Activated naive CD4-positive, alpha-beta T cell treated with anti-CD3 and anti-CD28 coated beads for 36 hours (primary cell): ENCODE measurements around the gene ACTA1. TPM values are rescaled to one million over a fixed set of nuclear protein-coding genes. Genes with fewer than 3 reads are reported as not detected.
"Not testable (repeated sequence)": the region's sequence is repeated elsewhere in the genome, so short reads cannot be mapped to it uniquely, and the experiment has no call there.

Experiments
- CTCF ChIA-PET: fragments of 350-600 bp; sonication (Branson Sonifier 250); formaldehyde crosslinking; loops from one replicate; lab custom pipeline; 2021; ENCODE audit warnings: antibody characterized with exemption; lab: Charles Lee
- DNase-seq: peaks from one replicate; pipeline ENCODE4 v3.0.0-alpha.2; 2020
- H3K27ac Mint-ChIP-seq: one replicate; pipeline ENCODE4 v1.8.0; 2021; ENCODE audit warnings: mild to moderate bottlenecking, mixed read lengths
- H3K27me3 Mint-ChIP-seq: one replicate; pipeline ENCODE4 v1.8.0; 2021; ENCODE audit warnings: low read depth, mixed read lengths
- H3K36me3 Mint-ChIP-seq: one replicate; pipeline ENCODE4 v1.8.0; 2021; ENCODE audit warnings: low read depth, mixed read lengths
- H3K4me1 Mint-ChIP-seq: one replicate; pipeline ENCODE4 v1.8.0; 2021; ENCODE audit warnings: low read depth, mixed read lengths
- H3K4me3 Mint-ChIP-seq: one replicate; pipeline ENCODE4 v1.8.0; 2021; ENCODE audit warnings: mild to moderate bottlenecking, moderate library complexity, mixed read lengths
- H3K9me3 Mint-ChIP-seq: one replicate; pipeline ENCODE4 v1.8.0; 2021; ENCODE audit warnings: mixed read lengths
- intact Hi-C: fragments of 100-400 bp; cut with micrococcal nuclease; formaldehyde crosslinking; loops from one replicate; pipeline ENCODE4 v1.15.1; 2023
- total RNA-seq, 2 experiments: library from RNA; stranded (reverse); gene quantifications; one replicate each; pipeline ENCODE4 v1.2.3, GENCODE V29; 2021

The ACTA1 gene
- total RNA-seq, 2 experiments from 2014 or later, result not detected

DNA sequence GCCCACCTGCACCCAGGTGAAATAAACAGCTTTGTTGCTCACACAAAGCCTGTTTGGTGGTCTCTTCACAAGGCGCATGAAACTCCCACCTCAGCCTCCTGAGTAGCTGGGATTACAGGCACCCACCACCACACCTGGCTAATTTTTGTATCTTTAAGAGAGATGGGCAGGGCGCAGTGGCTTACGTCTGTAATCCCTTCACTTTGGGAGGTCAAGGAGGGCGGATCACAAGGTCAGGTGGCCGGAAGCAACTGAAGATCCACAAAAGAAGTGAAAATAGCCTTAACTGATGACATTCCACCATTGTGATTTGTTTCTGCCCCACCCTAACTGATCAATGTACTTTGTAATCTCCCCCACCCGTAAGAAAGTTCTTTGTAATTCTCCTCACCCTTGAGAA, 15.3 kb downstream of the ACTA1 start:
- H3K4me3 Mint-ChIP-seq, DNase-seq, H3K9me3 Mint-ChIP-seq, CTCF ChIA-PET, intact Hi-C loops, H3K27ac Mint-ChIP-seq, H3K36me3 Mint-ChIP-seq, H3K4me1 Mint-ChIP-seq: not testable (repeated sequence)
- peaks cover 14% of the 10 kb centered on the region for H3K27me3 Mint-ChIP-seq

DNA sequence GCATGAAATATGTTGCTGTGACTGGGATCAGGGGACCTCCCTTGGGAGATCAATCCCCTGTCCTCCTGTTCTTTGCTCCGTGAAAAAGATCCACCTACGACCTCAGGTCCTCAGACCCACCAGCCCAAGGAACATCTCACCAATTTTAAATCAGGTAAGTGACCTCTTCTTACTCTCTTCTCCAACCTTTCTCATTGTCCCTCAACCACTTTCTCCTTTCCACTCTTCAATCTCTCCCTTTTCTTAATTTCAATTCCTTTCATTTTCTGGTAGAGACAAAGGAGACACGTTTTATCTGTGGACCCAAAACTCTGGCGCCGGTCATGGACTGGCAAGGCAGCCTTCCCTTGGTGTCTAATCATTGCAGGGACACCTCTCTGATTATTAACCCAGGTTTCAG, 21.1 kb downstream of the ACTA1 start:
- H3K9me3 Mint-ChIP-seq, H3K27ac Mint-ChIP-seq, DNase-seq, H3K4me3 Mint-ChIP-seq, CTCF ChIA-PET, H3K36me3 Mint-ChIP-seq, intact Hi-C loops: not testable (repeated sequence)
- Mint-ChIP-seq H3K4me1 (peaks cover 16% of the 10 kb centered on the region), H3K27me3 (peaks cover 39% of the 10 kb centered on the region)

DNA sequence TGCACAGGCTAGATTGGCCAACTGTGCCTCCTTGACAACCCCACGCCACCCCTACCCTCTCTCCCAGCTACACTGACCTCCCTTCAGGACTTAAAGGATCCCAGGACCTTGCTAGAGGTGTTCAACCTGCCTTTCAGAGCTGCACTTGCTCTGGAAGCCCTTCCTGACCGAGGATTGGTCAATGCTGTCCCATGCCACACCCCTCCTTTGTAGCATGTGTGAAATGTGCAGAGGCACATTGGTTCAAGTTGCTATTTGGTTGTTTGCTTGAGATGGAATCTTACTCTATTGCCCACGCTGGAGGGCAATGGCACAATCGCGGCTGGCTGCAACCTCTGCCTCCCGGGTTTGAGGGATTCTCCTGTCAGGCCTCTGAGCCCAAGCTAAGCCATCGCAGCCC, 21.8 kb downstream of the ACTA1 start:
- peaks cover 18% of the 10 kb centered on the region for H3K4me1 Mint-ChIP-seq
- H3K9me3 Mint-ChIP-seq, result no peaks in the 10 kb centered on the region
- peaks cover 46% of the 10 kb centered on the region for H3K27me3 Mint-ChIP-seq
- no peak overlapping the region for H3K27ac Mint-ChIP-seq
- intact Hi-C loops, result no loop called here
- H3K36me3 Mint-ChIP-seq, result no peaks in the 10 kb centered on the region
- CTCF ChIA-PET, result no interaction called here
- no peak overlapping the region for H3K4me3 Mint-ChIP-seq
- no peak for DNase-seq

DNA sequence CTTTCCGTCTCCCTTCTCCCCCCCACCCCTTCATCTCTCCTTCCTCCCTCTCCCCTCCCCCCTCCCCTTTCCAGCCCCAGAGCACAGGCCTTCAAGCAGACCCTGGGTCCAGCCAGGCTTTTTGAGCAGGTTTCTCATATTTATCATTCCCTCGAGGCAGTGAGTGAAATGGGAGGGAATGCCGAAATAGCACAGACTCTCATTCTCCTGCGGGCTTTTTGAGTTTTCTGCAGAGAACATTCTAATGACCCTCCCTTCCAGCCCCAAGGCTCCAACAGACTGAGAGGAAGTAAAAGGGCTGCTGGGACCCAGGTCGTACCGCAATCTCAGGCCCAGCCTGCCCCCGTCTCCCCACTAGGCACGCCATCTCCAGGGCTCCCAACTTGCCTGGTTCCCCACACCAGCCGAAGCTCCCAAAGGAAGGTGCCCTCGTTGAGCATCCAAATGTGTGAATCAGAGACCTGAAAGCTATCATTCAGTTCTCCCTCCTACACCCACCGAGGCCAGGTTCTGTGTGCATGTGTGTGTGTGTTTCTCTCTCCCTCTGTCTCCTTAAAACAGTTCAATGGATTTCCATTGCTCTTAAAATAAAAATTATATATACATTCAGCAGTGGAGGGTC, 22.3 kb downstream of the ACTA1 start:
- H3K4me1 Mint-ChIP-seq, result peaks cover 22% of the 10 kb centered on the region
- CTCF ChIA-PET, result no interaction called here
- intact Hi-C loops, result loop anchor here (2.0 kb wide), 1 partner anchor 29 kb away; no protein-coding TSS in a partner anchor
- H3K27ac Mint-ChIP-seq, result no peak overlapping the region
- no peaks in the 10 kb centered on the region for H3K36me3 Mint-ChIP-seq
- DNase-seq, result no peak
- no peak overlapping the region for H3K4me3 Mint-ChIP-seq
- H3K9me3 Mint-ChIP-seq, result no peaks in the 10 kb centered on the region
- peaks cover 51% of the 10 kb centered on the region for H3K27me3 Mint-ChIP-seq

DNA sequence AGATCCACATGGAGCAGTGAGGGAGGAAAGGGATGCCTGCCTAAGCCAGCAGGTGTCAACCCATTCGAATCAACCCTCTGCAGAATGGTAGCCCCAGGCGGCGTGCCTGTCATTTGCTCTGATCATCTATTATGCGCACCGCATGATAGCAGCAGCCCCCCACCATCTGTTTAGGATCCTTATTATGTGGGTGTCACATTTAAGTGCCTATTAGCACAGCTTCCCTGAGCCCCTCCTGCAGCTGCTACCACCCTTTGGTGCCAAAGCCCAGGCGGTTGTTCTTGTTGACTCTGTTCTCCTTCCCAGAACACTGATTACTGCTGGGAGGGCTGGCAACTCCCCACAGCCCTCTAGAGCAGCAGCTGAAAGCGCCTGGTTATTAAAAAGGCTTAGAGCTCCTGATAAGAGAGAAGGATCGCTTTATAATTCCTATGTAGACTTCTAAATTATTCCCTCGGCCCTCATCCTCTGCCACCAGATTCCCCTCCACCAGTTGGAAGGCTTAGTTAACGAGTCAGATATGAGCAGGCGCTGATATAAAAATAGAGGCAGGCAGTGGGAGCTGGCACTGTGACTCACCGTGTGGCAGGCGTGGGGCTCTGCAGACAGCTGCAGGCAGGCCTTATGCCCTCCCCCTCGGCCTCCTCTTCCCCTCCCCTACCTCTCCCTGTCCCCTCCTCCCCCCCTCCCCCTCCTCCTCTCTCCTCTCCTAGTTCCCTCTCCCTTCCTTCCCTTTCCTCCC, 23.0 kb downstream of the ACTA1 start:
- no peaks in the 10 kb centered on the region for H3K9me3 Mint-ChIP-seq
- H3K27me3 Mint-ChIP-seq, result peaks cover 52% of the 10 kb centered on the region
- CTCF ChIA-PET, result no interaction called here
- H3K4me3 Mint-ChIP-seq, result no peak overlapping the region
- H3K36me3 Mint-ChIP-seq, result no peaks in the 10 kb centered on the region
- peaks cover 22% of the 10 kb centered on the region for H3K4me1 Mint-ChIP-seq
- intact Hi-C loops, result loop anchor here (2.0 kb wide), 1 partner anchor 30 kb away; no protein-coding TSS in a partner anchor
- peak; percentile 45 for DNase-seq
- no peak overlapping the region for H3K27ac Mint-ChIP-seq

DNA sequence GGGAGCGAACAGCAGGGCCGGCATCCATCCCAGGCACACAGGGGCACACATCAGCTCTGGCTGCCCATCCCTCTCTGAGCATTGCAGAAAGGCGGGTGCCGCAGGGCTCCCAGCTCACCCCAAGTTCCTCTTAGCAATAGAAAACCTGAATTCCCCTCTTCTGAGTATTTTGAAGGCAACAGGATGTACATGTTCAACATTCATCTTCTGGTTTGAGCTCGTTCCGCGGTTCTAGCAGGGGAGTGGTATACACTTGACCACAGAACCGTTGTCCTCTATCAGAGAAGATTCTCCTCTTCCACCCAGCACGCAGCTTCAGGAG, 23.6 kb downstream of the ACTA1 start:
- no peak overlapping the region for H3K27ac Mint-ChIP-seq
- no peak for DNase-seq
- intact Hi-C loops, result loop anchor here (2.0 kb wide), 1 partner anchor 30 kb away; no protein-coding TSS in a partner anchor
- H3K9me3 Mint-ChIP-seq, result no peaks in the 10 kb centered on the region
- no peak overlapping the region for H3K4me3 Mint-ChIP-seq
- no peaks in the 10 kb centered on the region for H3K36me3 Mint-ChIP-seq
- peaks cover 57% of the 10 kb centered on the region for H3K27me3 Mint-ChIP-seq
- peaks cover 22% of the 10 kb centered on the region for H3K4me1 Mint-ChIP-seq
- CTCF ChIA-PET, result no interaction called here

DNA sequence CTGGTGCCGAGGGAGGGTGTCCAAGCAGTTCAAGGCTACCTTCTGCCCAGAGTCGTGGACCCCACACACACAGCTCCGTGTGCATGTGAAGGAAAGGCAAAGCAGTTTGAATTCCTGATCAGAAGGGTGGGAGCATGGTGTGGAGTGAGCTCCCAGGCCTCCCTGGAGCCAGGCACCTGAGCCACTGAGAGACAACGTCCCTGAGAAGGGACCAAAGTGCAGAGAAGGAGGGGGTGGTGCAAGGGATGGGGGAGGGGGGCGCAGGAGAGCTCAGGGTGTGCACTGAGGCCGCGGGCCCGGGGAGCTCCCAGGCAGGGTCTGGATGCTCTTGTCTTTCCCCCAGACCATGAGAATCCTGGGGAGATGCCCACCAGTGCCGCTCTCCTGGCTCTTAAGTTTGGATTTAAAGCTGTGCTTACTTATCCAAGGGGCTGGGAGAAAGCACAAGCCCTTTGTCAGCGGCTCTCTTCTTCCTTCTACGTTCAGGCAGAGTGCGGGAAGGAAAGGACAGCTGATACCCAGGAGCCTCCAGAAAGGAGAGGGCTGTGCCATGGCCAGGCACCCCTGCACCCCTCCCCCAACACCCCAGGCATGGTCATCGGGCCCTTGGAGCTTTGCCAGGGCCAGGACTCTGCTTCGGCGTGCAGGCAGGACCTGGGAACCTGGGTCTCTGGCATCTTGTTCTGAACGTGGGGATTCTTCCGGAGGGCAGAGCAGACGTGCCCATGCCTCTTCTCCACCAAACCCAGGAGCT, 24.1 kb downstream of the ACTA1 start:
- no peak overlapping the region for H3K4me3 Mint-ChIP-seq
- intact Hi-C loops, result loop anchor here (2.0 kb wide), 1 partner anchor 31 kb away; no protein-coding TSS in a partner anchor

DNA sequence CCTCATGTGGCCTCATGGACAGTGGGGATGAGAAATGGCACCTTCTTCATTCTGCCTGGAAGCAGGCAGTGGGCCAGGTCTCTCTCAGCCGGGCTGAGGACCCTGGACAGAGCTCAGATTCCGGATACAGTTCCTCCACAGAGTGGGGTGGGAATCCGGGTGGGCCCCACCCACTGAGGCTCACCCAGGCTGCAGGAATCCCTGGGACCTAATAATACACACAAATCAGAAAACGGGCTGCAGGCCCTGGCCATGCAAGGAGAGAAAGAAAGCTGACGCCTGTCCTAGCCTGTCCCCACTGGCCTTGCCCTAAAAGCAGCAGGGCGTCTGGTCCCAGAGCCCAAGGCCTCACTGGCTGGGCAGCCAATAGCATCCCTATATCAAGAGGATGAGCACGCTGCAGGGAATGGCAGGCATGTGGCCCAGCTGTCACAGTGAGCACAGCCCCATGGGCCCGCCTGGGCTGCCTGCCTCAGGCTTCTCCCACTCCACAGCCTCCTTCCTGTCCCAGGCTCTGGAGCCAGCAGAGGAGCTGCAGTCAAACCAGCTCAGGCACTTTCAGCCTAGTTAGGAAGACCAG, 25.3 kb downstream of the ACTA1 start:
- CTCF ChIA-PET, result interaction anchor here (0.9 to 1.2 kb wide), 2 partner anchors 12 to 743 kb away, joined by 3 read pairs; no protein-coding TSS in a partner anchor
- H3K4me3 Mint-ChIP-seq, result no peak overlapping the region

More for the DNA sequence above, 24.1 kb downstream of the ACTA1 start:
- H3K9me3 Mint-ChIP-seq, result no peaks in the 10 kb centered on the region
- peaks cover 22% of the 10 kb centered on the region for H3K4me1 Mint-ChIP-seq
- H3K36me3 Mint-ChIP-seq, result no peaks in the 10 kb centered on the region
- DNase-seq, result no peak
- H3K27me3 Mint-ChIP-seq, result peaks cover 59% of the 10 kb centered on the region
- CTCF ChIA-PET, result interaction anchor here (1.2 kb wide), 1 partner anchor 745 kb away, joined by 3 read pairs; no protein-coding TSS in a partner anchor
- no peak overlapping the region for H3K27ac Mint-ChIP-seq

DNA sequence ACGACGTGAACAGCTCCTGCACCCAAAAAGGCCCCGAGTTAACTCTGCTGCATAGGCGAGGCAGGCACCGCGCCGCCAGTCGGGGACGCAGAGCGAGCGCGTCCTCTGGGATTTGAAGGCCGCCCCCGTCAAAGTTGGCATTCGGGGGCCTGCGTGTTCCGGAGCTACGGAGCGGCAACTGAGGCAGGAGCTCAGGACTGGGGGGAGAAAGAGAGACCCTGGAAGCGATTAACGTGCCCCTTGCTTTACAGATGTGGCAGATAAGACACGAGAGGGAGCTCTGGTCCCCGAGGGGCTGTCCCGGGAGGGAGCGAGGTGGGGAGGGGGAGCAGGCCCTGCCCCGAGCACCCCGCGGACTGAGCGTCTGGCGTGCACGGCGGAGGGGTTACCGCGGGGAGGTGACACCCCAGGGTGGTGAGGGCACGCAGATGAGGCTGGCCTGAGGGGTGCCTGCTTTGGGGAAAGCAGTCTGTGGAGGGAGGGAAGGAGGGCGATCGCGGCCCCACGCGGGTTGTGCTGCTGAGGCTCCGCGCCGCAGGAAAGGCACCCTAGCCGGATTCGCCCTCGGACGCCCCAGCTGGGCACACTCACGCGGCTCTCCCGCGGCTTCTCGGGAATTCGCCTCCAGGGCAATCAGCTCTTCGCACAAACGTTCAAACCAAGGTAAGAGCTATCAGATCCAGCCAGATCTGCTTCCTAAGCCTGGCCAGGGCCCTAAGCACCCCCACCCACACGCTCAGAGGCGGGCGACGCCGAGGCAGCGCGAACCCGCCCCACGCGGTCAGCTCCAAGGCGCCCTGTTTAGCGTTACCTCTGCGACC, 26.5 kb downstream of the ACTA1 start:
- Mint-ChIP-seq H3K4me3 (peak overlapping the region; percentile 59), H3K36me3 (no peaks in the 10 kb centered on the region), H3K27ac (no peak overlapping the region), H3K9me3 (no peaks in the 10 kb centered on the region), H3K4me1 (peaks cover 22% of the 10 kb centered on the region), H3K27me3 (peaks cover 50% of the 10 kb centered on the region)
- CTCF ChIA-PET, result interaction anchor here (0.7 kb wide), 1 partner anchor 133 kb away, joined by 3 read pairs; no protein-coding TSS in a partner anchor
- intact Hi-C loops, result no loop called here
- DNase-seq, result no peak

More for the DNA sequence above, 25.3 kb downstream of the ACTA1 start:
- DNase-seq, result no peak
- H3K9me3 Mint-ChIP-seq, result no peaks in the 10 kb centered on the region
- intact Hi-C loops, result no loop called here
- H3K36me3 Mint-ChIP-seq, result no peaks in the 10 kb centered on the region
- peaks cover 22% of the 10 kb centered on the region for H3K4me1 Mint-ChIP-seq
- H3K27ac Mint-ChIP-seq, result no peak overlapping the region
- peaks cover 58% of the 10 kb centered on the region for H3K27me3 Mint-ChIP-seq

DNA sequence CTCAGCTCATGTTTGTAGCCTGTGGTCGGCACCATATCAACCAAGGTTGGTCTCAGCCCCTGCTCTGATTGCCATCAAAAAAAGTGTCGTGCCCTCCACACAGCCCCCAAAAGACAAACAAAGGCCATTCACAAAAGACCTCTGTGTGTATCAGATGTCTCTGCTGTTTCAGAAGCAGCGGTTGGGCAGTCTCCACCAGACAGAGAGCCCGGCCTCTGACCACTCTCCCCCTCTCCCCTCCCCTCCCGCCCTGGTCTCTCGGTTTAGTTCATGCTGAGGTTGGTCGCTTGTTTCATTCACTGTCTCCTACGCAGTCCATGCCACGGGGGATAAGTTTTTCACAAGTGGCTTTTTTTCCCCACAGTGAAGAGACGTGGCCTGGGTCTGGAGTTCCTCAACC, 27.1 kb downstream of the ACTA1 start:
- Mint-ChIP-seq H3K9me3 (no peaks in the 10 kb centered on the region), H3K4me1 (peaks cover 22% of the 10 kb centered on the region), H3K27ac (no peak overlapping the region), H3K36me3 (no peaks in the 10 kb centered on the region), H3K27me3 (peaks cover 53% of the 10 kb centered on the region), H3K4me3 (peak overlapping the region; percentile 59)
- DNase-seq, result no peak
- CTCF ChIA-PET, result interaction anchor here (0.7 kb wide), 1 partner anchor 133 kb away, joined by 3 read pairs; no protein-coding TSS in a partner anchor
- intact Hi-C loops, result no loop called here

DNA sequence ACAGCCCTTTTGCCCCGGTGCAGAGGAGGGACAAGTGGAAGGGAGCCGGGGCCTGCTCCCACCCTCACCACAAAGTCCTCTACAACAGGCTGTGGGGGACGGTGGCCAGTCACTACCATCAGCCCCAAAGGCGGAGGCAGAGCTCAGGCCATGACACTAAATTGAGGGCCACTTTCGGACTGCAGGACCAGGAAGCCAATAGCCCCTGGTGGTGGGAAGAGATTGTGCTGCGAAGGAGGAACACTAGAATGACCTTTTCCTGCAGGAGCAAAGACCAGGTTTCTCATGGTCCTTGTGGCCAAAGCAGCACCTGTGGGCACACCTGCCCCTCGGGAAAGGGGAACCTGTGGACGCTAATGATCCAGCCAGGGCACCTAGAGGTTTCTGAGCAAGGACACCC, 30.3 kb downstream of the ACTA1 start:
- DNase-seq, result no peak
- intact Hi-C loops, result no loop called here
- H3K27me3 Mint-ChIP-seq, result peaks cover 39% of the 10 kb centered on the region
- no peaks in the 10 kb centered on the region for H3K9me3 Mint-ChIP-seq
- H3K27ac Mint-ChIP-seq, result no peak overlapping the region
- peaks cover 6% of the 10 kb centered on the region for H3K4me1 Mint-ChIP-seq
- H3K36me3 Mint-ChIP-seq, result no peaks in the 10 kb centered on the region
- CTCF ChIA-PET, result interaction anchor here (0.6 kb wide), 1 partner anchor 99 kb away, joined by 6 read pairs; no protein-coding TSS in a partner anchor
- no peak overlapping the region for H3K4me3 Mint-ChIP-seq
